Measurements from ENCODE around the gene FDXR. TPM values are rescaled to one million over a fixed set of nuclear protein-coding genes. Genes with fewer than 3 reads are reported as not detected.

Gene FDXR
- total and polyA plus RNA-seq, 2 of the 8 experiments (the other 6 are each of a cell fraction or from before 2014, with no cell fraction given), result 24.2 to 31.4 TPM

- no peak overlapping the region for H3K9ac ChIP-seq (replicated peaks in 1 of 4; ENCODE audit: extremely low read depth in 1 of 4, low read depth in 3 of 4, low read length in 3 of 4)
- no peak overlapping the region for H3K4me2 ChIP-seq (ENCODE audit: insufficient read depth in 1 of 2, low read depth in 2 of 2, low read length in 2 of 2)
- no peak overlapping the region for H3K23ac ChIP-seq (ENCODE audit: insufficient read length)
- FAIRE-seq, result no peak
- no peak for DNase-seq (ENCODE audit: low read depth in 1 of 2, low spot score in 2 of 2)
- H2BK12ac ChIP-seq (ENCODE audit: low read depth, low read length), result no peak overlapping the region
- H3K18ac ChIP-seq (ENCODE audit: extremely low read depth, low read length), result no peak overlapping the region
- H4K20me1 ChIP-seq (replicated peaks in 1 of 2; ENCODE audit: control insufficient read depth in 1 of 2, insufficient read depth in 2 of 2, low read length in 2 of 2), result peaks cover 3 to 18% of the 10 kb centered on the region in 2 experiments
- H3K36me3 ChIP-seq (ENCODE audit: control insufficient read depth in 2 of 4, insufficient read depth in 4 of 4, low read length in 3 of 4), result peaks cover 0 to 5% (median under 1%) of the 10 kb centered on the region in 4 experiments; a peak in 1 of 8 replicates
- no peak overlapping the region for H2BK15ac ChIP-seq (ENCODE audit: low read length)
- H2AFZ ChIP-seq (ENCODE audit: low read length), result no peak overlapping the region
- no peak overlapping the region for H3K56ac ChIP-seq (replicated peaks; ENCODE audit: insufficient read length, low read depth, low read length)
- no peak overlapping the region for H3K4ac ChIP-seq (replicated peaks; ENCODE audit: insufficient read length, low read depth, low read length)
- H2BK120ac ChIP-seq (replicated peaks; ENCODE audit: low read depth, low read length), result no peak overlapping the region
- POLR2A ChIA-PET (ENCODE audit: partially characterized antibody), result interaction anchor here (0.7 to 0.9 kb wide), 2 partner anchors 13 to 394 kb away, joined by 3 to 4 read pairs; no protein-coding TSS in a partner anchor
- no peaks in the 10 kb centered on the region for H3K79me1 ChIP-seq (ENCODE audit: low read depth, low read length)
- H3K79me2 ChIP-seq (ENCODE audit: control insufficient read depth in 1 of 2, insufficient read depth in 2 of 2, low read length in 2 of 2), result no peaks in the 10 kb centered on the region
- H3K4me3 ChIP-seq (ENCODE audit: extremely low read depth in 1 of 4, insufficient read depth in 2 of 4, low read depth in 3 of 4, low read length in 4 of 4), result no peak overlapping the region
- no peaks in the 10 kb centered on the region for H3K9me3 ChIP-seq (ENCODE audit: insufficient read depth in 2 of 2, low read depth in 1 of 2, low read length in 1 of 2)
- H4K5ac ChIP-seq (ENCODE audit: insufficient read length, low read depth, low read length), result no peak overlapping the region
- H2BK20ac ChIP-seq (ENCODE audit: low read length), result no peak overlapping the region
- H4K91ac ChIP-seq (replicated peaks; ENCODE audit: insufficient read length, low read length), result no peak overlapping the region
- WGBS, 2 experiments (ENCODE audit: extremely low coverage in 1 of 2, insufficient coverage in 1 of 2, insufficient read length in 1 of 2, insufficient replicate concordance in 2 of 2, low coverage in 1 of 2, low lambda C conversion rate in 2 of 2, missing lambda C conversion rate in 1 of 2), result 91% methylated on average over 19 of the region's 22 CpGs; no CpG with 5 or more reads in 1 of the 2 experiments
- CTCF ChIA-PET (ENCODE audit: partially characterized antibody), result interaction anchor here (81.0 to 99.6 kb wide), 2 partner anchors 12 to 13 kb away, joined by 2981 read pairs; partner anchors contain the start of genes FDXR, GRIN2C and NAT9
- H3K23me2 ChIP-seq (ENCODE audit: low read depth, low read length), result no peaks in the 10 kb centered on the region
- H3K4me1 ChIP-seq (replicated peaks in 1 of 4; ENCODE audit: control insufficient read depth in 3 of 4, insufficient read depth in 4 of 4, low read length in 3 of 4), result no peaks in the 10 kb centered on the region; a peak in 1 of 7 replicates
- H2AK5ac ChIP-seq (ENCODE audit: low read depth, low read length), result no peak overlapping the region
- no peak overlapping the region for H2BK5ac ChIP-seq (ENCODE audit: low read depth, low read length)
- H3K27ac ChIP-seq (ENCODE audit: low read depth, low read length), result no peak overlapping the region
- H3K14ac ChIP-seq (ENCODE audit: insufficient read length), result no peak overlapping the region
- no peak for TF ChIP-seq CBX8 (IDR thresholded peaks at IDR 0.05; ENCODE audit: borderline replicate concordance, low read depth, low read length)
- TF ChIP-seq RXRA (IDR thresholded peaks at IDR 0.05; ENCODE audit: insufficient read depth, low read depth, low read length), result no peak
- no peak for TF ChIP-seq ASH2L (IDR thresholded peaks at IDR 0.05; ENCODE audit: low read length)
- TF ChIP-seq CTBP2 (IDR thresholded peaks at IDR 0.05; ENCODE audit: borderline replicate concordance, insufficient read depth, insufficient read length, low read length), result no peak
- no peak for TF ChIP-seq TBP (IDR thresholded peaks at IDR 0.05; ENCODE audit: low read depth, low read length)
- no peak for TF ChIP-seq ATF3 (IDR thresholded peaks at IDR 0.05; ENCODE audit: insufficient read depth, low read depth, low read length)
- no peak for TF ChIP-seq ZNF274 (IDR thresholded peaks at IDR 0.05; ENCODE audit: borderline replicate concordance, extremely low read depth, low read length)
- TF ChIP-seq TEAD4 (IDR thresholded peaks at IDR 0.05; ENCODE audit: low read depth, low read length), result no peak
- TF ChIP-seq EGR1 (IDR thresholded peaks at IDR 0.05; ENCODE audit: borderline replicate concordance, low read depth, low read length), result no peak
- TF ChIP-seq POLR2AphosphoS5 (IDR thresholded peaks at IDR 0.05; ENCODE audit: low read depth, low read length), result no peak
- no peak overlapping the region; the same call in 1 of the 2 replicates for H4K8ac ChIP-seq (ENCODE audit: extremely low read depth, insufficient read depth, low read length)
- no peaks in the 10 kb centered on the region; a peak in 1 of 7 replicates for H3K27me3 ChIP-seq (replicated peaks in 1 of 4; ENCODE audit: control insufficient read depth in 3 of 4, extremely low read depth in 1 of 4, insufficient read depth in 3 of 4, low read length in 3 of 4)
Observed at GRCh38 chr17:74831444-74832146, 41.2 kb downstream of the FDXR start.

All from H1 (cell line).